HepG2 (cell line): ENCODE measurements around the gene PSAPL1. TPM values are rescaled to one million over a fixed set of nuclear protein-coding genes. Genes with fewer than 3 reads are reported as not detected.

ENCODE experiments used
- ATAC-seq: fragments of 200-7000 bp; cut with Tn5 transposase; 3 replicates; pipeline ENCODE4 v1.9.1; 2020; ENCODE audit warnings: mild to moderate bottlenecking, moderate library complexity
- BruUV-seq: library from RNA; stranded (reverse); fragments of 400-500 nt; replicated peaks from 2 replicates; lab custom pipeline; 2021; lab: Mats Ljungman, UMichigan
- CTCF ChIA-PET: fragments of 300-600 bp; formaldehyde crosslinking; extraction: SDS; loops from one replicate; lab custom pipeline; 2021; ENCODE audit warnings: low total read pairs, inconsistent platforms, low intra/inter-chr PET ratio; lab: Yijun Ruan, JAX
- POLR2A ChIA-PET: fragments of 350-600 bp; sonication (Branson Sonifier 250); formaldehyde crosslinking; loops from one replicate; lab custom pipeline; 2020; ENCODE audit warnings: antibody characterized with exemption, inconsistent platforms; lab: Yijun Ruan, JAX
- DNase-seq: peaks from one replicate; pipeline ENCODE4 v3.0.0-alpha.2; 2015; ENCODE audit warnings: low spot score
- FAIRE-seq: peaks from 3 replicates; lab custom pipeline; 2011; peaks lifted over from hg19 to GRCh38; lab: Jason Lieb, UNC
- H2AFZ ChIP-seq: one replicate; pipeline ENCODE4 v1.6.1; 2011; ENCODE audit warnings: low read length, inconsistent platforms
- H3K27ac ChIP-seq: fragments of 300-600 bp; 3 replicates; pipeline ENCODE4 v1.8.0; 2011; ENCODE audit warnings: mixed run types, mild to moderate bottlenecking, mixed read lengths, low read length, inconsistent platforms; ENCODE audit not compliant: insufficient read depth; ENCODE audit errors: extremely low read length
- H3K27me3 ChIP-seq, 2 experiments: fragments of 200-600 bp in 1 of 2; 2 replicates in 1 of 2; 3 replicates in 1 of 2; pipeline versions ENCODE4 v1.6.0 to v1.8.0; 2011; ENCODE audit warnings: low read length in 2 of 2, mild to moderate bottlenecking in 2 of 2, moderate library complexity in 2 of 2, inconsistent platforms in 1 of 2; ENCODE audit not compliant: insufficient read depth in 2 of 2, control insufficient read depth in 1 of 2
- H3K36me3 ChIP-seq, 2 experiments: fragments of 200-600 bp in 1 of 2; replicated peaks in 1 of 2; 2 replicates in 1 of 2; 3 replicates in 1 of 2; pipeline versions ENCODE4 v1.5.1 to v1.8.0; 2011; ENCODE audit warnings: low read length in 2 of 2, inconsistent platforms in 1 of 2; ENCODE audit not compliant: insufficient read depth in 2 of 2, control insufficient read depth in 1 of 2
- H3K4me1 ChIP-seq: 2 replicates; pipeline ENCODE4 v1.5.1; 2012; ENCODE audit warnings: low read length, inconsistent platforms; ENCODE audit not compliant: insufficient read depth
- H3K4me2 ChIP-seq: 2 replicates; pipeline ENCODE4 v1.6.0; 2011; ENCODE audit warnings: low read depth, low read length, inconsistent platforms
- H3K4me3 ChIP-seq, 3 experiments: fragments of 200-600 bp in 1 of 3; sonication (generic), shearing (Covaris generic) in 1 of 3; replicated peaks in 1 of 3; 2 replicates each; pipeline ENCODE4 v1.5.1; 2011 to 2016; ENCODE audit warnings: low read length in 3 of 3, inconsistent platforms in 2 of 3, low read depth in 2 of 3, mild to moderate bottlenecking in 2 of 3, control low read depth in 1 of 3, mixed read lengths in 1 of 3; ENCODE audit not compliant: insufficient read depth in 1 of 3
- H3K79me2 ChIP-seq: one replicate; pipeline ENCODE4 v1.6.1; 2011; ENCODE audit warnings: low read length, inconsistent platforms; ENCODE audit not compliant: insufficient read depth
- H3K9ac ChIP-seq: 2 replicates; pipeline ENCODE4 v1.6.0; 2011; ENCODE audit warnings: mild to moderate bottlenecking, low read depth, low read length, inconsistent platforms; ENCODE audit not compliant: insufficient read depth
- H3K9me3 ChIP-seq: 2 replicates; pipeline ENCODE4 v1.5.1; 2012; ENCODE audit warnings: mild to moderate bottlenecking, low read length
- H4K20me1 ChIP-seq: 2 replicates; pipeline ENCODE4 v1.6.0; 2011; ENCODE audit warnings: inconsistent platforms, mild to moderate bottlenecking, low read length, moderate library complexity; ENCODE audit not compliant: insufficient read depth
- BHLHE40 ChIP-seq: IDR thresholded peaks from 2 replicates; pipeline ENCODE4 v1.6.1; 2011; ENCODE audit warnings: low read length, improper control_type of control experiment
- NR2F2 ChIP-seq: IDR thresholded peaks from 2 replicates; pipeline ENCODE4 v1.6.1; 2012; ENCODE audit warnings: low read depth, inconsistent platforms, borderline replicate concordance
- RFX1 ChIP-seq: fragments of 450-650 bp; IDR thresholded peaks from 2 replicates; pipeline ENCODE4 v1.6.1; 2017
- RXRA ChIP-seq: sonication (generic); formaldehyde crosslinking; IDR thresholded peaks from 2 replicates; pipeline ENCODE4 v1.5.1; 2020; ENCODE audit warnings: missing genetic modification reagents
- SCMH1 ChIP-seq: sonication (generic); formaldehyde crosslinking; IDR thresholded peaks from 2 replicates; pipeline ENCODE4 v1.9.0; 2021; ENCODE audit warnings: missing genetic modification reagents, mild to moderate bottlenecking, borderline replicate concordance
- ZBTB7A ChIP-seq: sonication (generic); formaldehyde crosslinking; IDR thresholded peaks from 2 replicates; pipeline ENCODE4 v1.8.0; 2022; ENCODE audit warnings: mild to moderate bottlenecking, missing genetic modification reagents
- ZSCAN12 ChIP-seq: sonication (generic); formaldehyde crosslinking; IDR thresholded peaks from 2 replicates; pipeline ENCODE4 v1.9.0; 2021; ENCODE audit warnings: mild to moderate bottlenecking, missing genetic modification reagents
- ZSCAN30 ChIP-seq: sonication (generic); formaldehyde crosslinking; IDR thresholded peaks from 2 replicates; pipeline ENCODE4 v1.5.0; 2020; ENCODE audit warnings: mild to moderate bottlenecking, missing genetic modification reagents
- WGBS: methylation state at CpG from one replicate; pipeline ENCODE4 v1.1.6; 2017; ENCODE audit warnings: low lambda C conversion rate; 5-methylcytosine and 5-hydroxymethylcytosine counted together
- in situ Hi-C: cut with HindIII; loops from 2 replicates; pipeline ENCODE4 v1.10.0; 2017; ENCODE audit warnings: low pct_unique_long_range_greater_than_20kb; ENCODE audit not compliant: extremely low pct_ligation_motif_present
- intact Hi-C: fragments of 100-400 bp; cut with micrococcal nuclease; formaldehyde crosslinking; loops from one replicate; pipeline ENCODE4 v1.10.0; 2022; ENCODE audit not compliant: unreplicated experiment
- polyA plus RNA-seq, 8 experiments: library from polyadenylated mRNA; depleted of rRNA in 3 of 8; stranded (reverse) in 7 of 8; unstranded in 1 of 8; fragments of >200 nt; fragmentation: Illumina TruSeq in 4 of 8; extraction: Trizol in 4 of 8; gene quantifications; 2 replicates each; pipeline versions ENCODE4 v1.2.1 to v1.2.3, GENCODE V29; 2011 to 2016; ENCODE audit warnings: low read depth in 4 of 8, missing spikeins in 1 of 8, mixed read lengths in 1 of 8; ENCODE audit not compliant: insufficient read depth in 1 of 8
- total RNA-seq, 5 experiments: library from RNA; depleted of rRNA; stranded (reverse); fragments of >200 nt; fragmentation: Illumina TruSeq; extraction: Trizol; gene quantifications; 2 replicates each; pipeline ENCODE4 v1.2.3, GENCODE V29; 2016; ENCODE audit warnings: low read depth in 1 of 5
- TF ChIP-seq, protein P1 (sequence below): sonication (generic); formaldehyde crosslinking; IDR thresholded peaks from 2 replicates; pipeline ENCODE4 v1.8.1; 2023; ENCODE audit warnings: mild to moderate bottlenecking, missing genetic modification reagents, borderline replicate concordance

Gene PSAPL1
- total and polyA plus RNA-seq, 2 of the 13 experiments (the other 11 are each of a cell fraction or from before 2014, with no cell fraction given) = 0.02 to 0.16 TPM

DNA sequence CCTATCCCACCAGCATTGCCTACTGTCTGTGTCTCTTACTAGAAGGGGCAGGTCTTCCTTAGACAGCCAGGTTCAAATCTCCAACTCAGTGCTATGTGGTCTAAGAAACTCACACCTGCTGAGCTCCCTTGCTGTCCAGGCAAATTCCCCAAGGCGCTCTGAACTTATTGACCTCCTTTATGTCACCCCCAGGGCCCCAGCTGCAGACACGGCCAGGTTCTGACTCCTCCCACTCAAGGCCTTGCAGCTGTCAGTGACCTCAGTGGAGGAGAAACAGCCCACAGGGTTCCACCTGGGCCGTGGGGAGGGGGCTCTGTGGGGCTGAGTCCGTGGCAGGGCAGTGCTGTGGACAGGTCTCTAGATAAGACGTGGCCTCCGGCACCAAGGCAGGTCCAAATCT lies 42.1 kb upstream of the PSAPL1 start:
- ChIA-PET POLR2A (no interaction called here), CTCF (no interaction called here)
- intact Hi-C loops = no loop called here
- Histone ChIP-seq H3K27me3 (peaks cover 1 to 62% of the 10 kb centered on the region in 2 experiments; a peak in 4 of 5 replicates), H3K4me2 (no peak overlapping the region), H4K20me1 (no peaks in the 10 kb centered on the region), H3K4me3 (no peak overlapping the region), H3K27ac (no peak overlapping the region), H3K9me3 (no peaks in the 10 kb centered on the region), H2AFZ (no peak overlapping the region), H3K4me1 (peaks cover 6% of the 10 kb centered on the region), H3K79me2 (no peaks in the 10 kb centered on the region), H3K9ac (no peak overlapping the region), H3K36me3 (no peaks in the 10 kb centered on the region)
- TF ChIP-seq, protein P1, sequence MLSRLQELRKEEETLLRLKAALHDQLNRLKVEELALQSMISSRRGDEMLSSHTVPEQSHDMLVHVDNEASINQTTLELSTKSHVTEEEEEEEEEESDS = no peak
- BruUV-seq = no TSS peak
- in situ Hi-C loops = no loop called here
- WGBS = 27% methylated on average over 2 of the region's 6 CpGs
- ATAC-seq = no peak
- DNase-seq = no peak
- FAIRE-seq = no peak

DNA sequence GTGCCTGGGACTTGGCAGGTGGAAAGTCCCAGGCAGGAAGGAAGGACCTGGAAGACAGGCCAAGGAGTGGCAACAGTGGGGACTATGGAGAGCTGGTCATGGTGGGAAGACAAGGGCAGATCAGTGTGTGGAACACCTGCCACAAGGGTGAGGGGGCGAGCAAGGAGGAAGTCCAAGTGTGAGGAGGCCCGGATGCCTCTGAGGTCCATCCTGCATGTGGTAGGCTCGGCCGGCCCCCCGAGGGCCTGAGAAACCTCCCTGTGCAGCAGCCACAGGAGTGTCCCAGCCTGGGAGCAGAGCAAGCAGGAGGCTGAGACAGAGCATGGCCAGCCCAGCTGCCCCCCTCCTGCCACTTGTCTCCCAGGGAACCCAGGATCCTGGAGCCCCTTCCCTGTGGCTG lies 40.5 kb upstream of the PSAPL1 start:
- Histone ChIP-seq H3K27ac (no peak overlapping the region), H3K27me3 (peaks cover 1 to 57% of the 10 kb centered on the region in 2 experiments; a peak in 4 of 5 replicates), H3K4me1 (peaks cover 6% of the 10 kb centered on the region), H3K9ac (no peak overlapping the region), H3K4me3 (no peak overlapping the region), H2AFZ (no peak overlapping the region), H4K20me1 (no peaks in the 10 kb centered on the region), H3K9me3 (no peaks in the 10 kb centered on the region), H3K79me2 (no peaks in the 10 kb centered on the region), H3K36me3 (no peaks in the 10 kb centered on the region), H3K4me2 (no peak overlapping the region)
- no TSS peak for BruUV-seq
- no peak for TF ChIP-seq RFX1
- no peak for TF ChIP-seq ZSCAN30 (CRISPR knock-in tag)
- no peak for TF ChIP-seq NR2F2
- TF ChIP-seq ZSCAN12 = no peak
- no peak for TF ChIP-seq RXRA (CRISPR knock-in tag)
- no peak for TF ChIP-seq ZBTB7A (CRISPR knock-in tag)
- TF ChIP-seq SCMH1 (CRISPR knock-in tag) = no peak
- TF ChIP-seq BHLHE40 = no peak
- ATAC-seq (no peak), FAIRE-seq (no peak), DNase-seq (no peak)
- POLR2A ChIA-PET = no interaction called here
- 51% methylated on average over 2 of the region's 5 CpGs for WGBS
- CTCF ChIA-PET = no interaction called here
- in situ Hi-C loops = no loop called here
- intact Hi-C loops = no loop called here
